PC-3 (cell line): Measurements from ENCODE around the gene HSD3B2. TPM values are rescaled to one million over a fixed set of nuclear protein-coding genes. Genes with fewer than 3 reads are reported as not detected.

ENCODE experiments used
- ATAC-seq: fragments of 200-7000 bp; cut with Tn5 transposase; 2 replicates; pipeline ENCODE4 v1.9.1; 2020; ENCODE audit warnings: mild to moderate bottlenecking, moderate library complexity
- BruUV-seq: library from RNA; stranded (reverse); fragments of 400-500 nt; replicated peaks from 2 replicates; lab custom pipeline; 2021; lab: Mats Ljungman, UMichigan
- CTCF ChIA-PET: fragments of 300-600 bp; sonication (Branson Sonifier 250); formaldehyde crosslinking; loops from one replicate; lab custom pipeline; 2022; ENCODE audit warnings: antibody characterized with exemption; lab: Charles Lee
- POLR2A ChIA-PET: fragments of 300-600 bp; sonication (Branson Sonifier 250); formaldehyde crosslinking; loops from one replicate; lab custom pipeline; 2022; ENCODE audit warnings: antibody characterized with exemption; ENCODE audit not compliant: unreplicated experiment; lab: Charles Lee
- DNase-seq: peaks from one replicate; pipeline ENCODE4 v3.0.0-alpha.2; 2015
- H2AFZ ChIP-seq: fragments of 300-600 bp; sonication (generic); 2 replicates; pipeline ENCODE4 v1.6.0; 2016; ENCODE audit warnings: antibody characterized with exemption, low read length
- H3F3A ChIP-seq: fragments of 300-600 bp; sonication (generic); one replicate; pipeline ENCODE4 v1.6.0; 2017; ENCODE audit warnings: antibody characterized with exemption, low read length, control low read depth, mild to moderate bottlenecking; ENCODE audit not compliant: unreplicated experiment
- H3K27ac ChIP-seq: fragments of 300-600 bp; sonication (generic); 2 replicates; pipeline ENCODE4 v1.5.1; 2016; ENCODE audit warnings: mild to moderate bottlenecking, low read length
- H3K27me3 ChIP-seq: fragments of 300-600 bp; sonication (generic); 2 replicates; pipeline ENCODE4 v1.6.1; 2016; ENCODE audit warnings: low read length, mixed read lengths
- H3K36me3 ChIP-seq: fragments of 300-600 bp; sonication (generic); 2 replicates; pipeline ENCODE4 v1.6.1; 2016; ENCODE audit warnings: low read depth, mixed run types, low read length, mixed read lengths
- H3K4me1 ChIP-seq: fragments of 300-600 bp; sonication (generic); 2 replicates; pipeline ENCODE4 v1.5.1; 2016; ENCODE audit warnings: low read length; ENCODE audit not compliant: insufficient read depth
- H3K4me2 ChIP-seq: fragments of 300-600 bp; sonication (generic); 2 replicates; pipeline ENCODE4 v1.6.0; 2016; ENCODE audit warnings: low read length
- H3K4me3 ChIP-seq: fragments of 300-600 bp; sonication (generic); 2 replicates; pipeline ENCODE4 v1.5.1; 2016; ENCODE audit warnings: mild to moderate bottlenecking, low read length, mixed read lengths
- H3K79me2 ChIP-seq: fragments of 300-600 bp; sonication (generic); 2 replicates; pipeline ENCODE4 v1.6.1; 2017; ENCODE audit warnings: low read length, mixed read lengths
- H3K9ac ChIP-seq: fragments of 300-600 bp; sonication (generic); 2 replicates; pipeline ENCODE4 v1.6.0; 2016; ENCODE audit warnings: mild to moderate bottlenecking, low read length
- H3K9me2 ChIP-seq: fragments of 300-600 bp; sonication (generic); replicated peaks from 2 replicates; pipeline ENCODE4 v1.6.1; 2016; ENCODE audit warnings: mixed run types, low read length, mixed read lengths
- H3K9me3 ChIP-seq: fragments of 300-600 bp; sonication (generic); 2 replicates; pipeline ENCODE4 v1.6.1; 2016; ENCODE audit warnings: low read length, mixed read lengths
- H4K20me1 ChIP-seq: fragments of 300-600 bp; sonication (generic); 2 replicates; pipeline ENCODE4 v1.6.1; 2016; ENCODE audit warnings: low read length, mixed read lengths
- CTCF ChIP-seq: fragments of 300-600 bp; sonication (generic); conservative IDR thresholded peaks from 2 replicates; pipeline ENCODE4 v1.5.1; 2017; ENCODE audit warnings: antibody characterized with exemption, low read depth, mild to moderate bottlenecking, low read length
- EZH2 ChIP-seq: fragments of 300-600 bp; sonication (generic); IDR thresholded peaks from one replicate; pipeline ENCODE4 v1.6.1; 2017; ENCODE audit warnings: antibody characterized with exemption, mild to moderate bottlenecking, low read length; ENCODE audit not compliant: unreplicated experiment
- EZH2phosphoT487 ChIP-seq: fragments of 300-600 bp; sonication (generic); IDR thresholded peaks from 2 replicates; pipeline ENCODE4 v1.6.1; 2018; ENCODE audit warnings: mild to moderate bottlenecking, antibody characterized with exemption, low read length, borderline replicate concordance
- intact Hi-C: fragments of 100-400 bp; cut with micrococcal nuclease; formaldehyde crosslinking; loops from 2 replicates; pipeline ENCODE4 v1.9.0; 2023
- total RNA-seq: library from RNA; depleted of rRNA; stranded (reverse); fragments of >200 nt; gene quantifications from 2 replicates; pipeline ENCODE4 v1.2.3, GENCODE V29; 2014

Gene HSD3B2
- total RNA-seq, 1 experiment from 2014 or later: not detected

DNA sequence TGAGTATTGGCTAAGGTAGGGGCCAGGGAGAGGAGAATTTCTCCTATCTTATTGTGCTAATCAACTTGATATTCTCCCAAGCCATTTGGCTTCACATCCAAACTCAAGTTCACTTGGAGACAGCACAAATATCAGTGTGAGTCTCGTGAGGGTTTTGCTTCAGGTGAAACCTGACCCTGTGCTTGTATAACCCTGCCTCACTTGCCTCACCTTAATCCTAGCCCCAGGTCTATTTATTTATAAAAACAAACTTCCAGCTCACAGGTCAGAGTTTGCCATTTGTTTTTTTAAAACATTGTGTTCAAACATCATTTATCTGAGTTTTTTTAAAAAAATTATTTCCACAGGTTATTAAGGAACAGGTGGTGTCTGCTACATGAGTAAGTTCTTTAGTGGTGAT, 26.5 kb upstream of the HSD3B2 start:
- no TSS peak for BruUV-seq
- ChIA-PET POLR2A (no interaction called here), CTCF (no interaction called here)
- no peaks in the 10 kb centered on the region for H3K79me2 ChIP-seq
- no peak overlapping the region for H2AFZ ChIP-seq
- ATAC-seq: no peak
- no peak overlapping the region for H3K4me2 ChIP-seq
- DNase-seq: no peak
- no peak overlapping the region for H3K9ac ChIP-seq
- intact Hi-C loops: no loop called here
- H4K20me1 ChIP-seq: no peaks in the 10 kb centered on the region
- no peak overlapping the region for H3K27ac ChIP-seq
- H3K9me3 ChIP-seq: no peaks in the 10 kb centered on the region
- H3K27me3 ChIP-seq: peaks cover 32% of the 10 kb centered on the region
- H3K9me2 ChIP-seq: no peaks in the 10 kb centered on the region
- no peaks in the 10 kb centered on the region for H3K36me3 ChIP-seq
- no peaks in the 10 kb centered on the region for H3F3A ChIP-seq
- TF ChIP-seq EZH2phosphoT487: no peak
- TF ChIP-seq CTCF: no peak
- TF ChIP-seq EZH2: no peak
- H3K4me1 ChIP-seq: no peaks in the 10 kb centered on the region
- H3K4me3 ChIP-seq: no peak overlapping the region

DNA sequence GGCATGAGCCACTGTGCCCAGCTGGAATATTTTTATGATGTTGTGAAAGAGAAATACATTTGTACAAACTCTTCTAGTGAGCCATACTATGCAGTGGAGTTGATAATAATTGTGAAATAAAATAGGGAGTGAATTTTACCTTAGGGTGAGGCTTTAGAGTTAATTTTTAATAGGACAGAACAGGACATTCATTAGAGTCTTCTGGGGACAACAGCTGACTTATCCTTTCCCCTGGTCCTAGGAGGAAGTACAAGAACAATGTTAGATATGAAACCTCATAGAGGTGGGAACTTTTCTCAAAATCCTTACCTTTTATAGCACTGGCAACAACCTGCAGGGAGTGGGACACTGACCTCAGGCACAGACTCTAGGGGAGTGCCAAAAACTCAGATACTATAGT, 24.4 kb upstream of the HSD3B2 start:
- no peak overlapping the region for H2AFZ ChIP-seq
- intact Hi-C loops: no loop called here
- H3K4me1 ChIP-seq: no peaks in the 10 kb centered on the region
- ChIA-PET CTCF (no interaction called here), POLR2A (no interaction called here)
- H3K27ac ChIP-seq: no peak overlapping the region
- peaks cover 40% of the 10 kb centered on the region for H3K27me3 ChIP-seq
- no peaks in the 10 kb centered on the region for H3K9me3 ChIP-seq
- DNase-seq (no peak), ATAC-seq (no peak)
- no peak overlapping the region for H3K9ac ChIP-seq
- H3K4me3 ChIP-seq: no peak overlapping the region
- H3K36me3 ChIP-seq: no peaks in the 10 kb centered on the region
- H4K20me1 ChIP-seq: no peaks in the 10 kb centered on the region
- H3F3A ChIP-seq: no peaks in the 10 kb centered on the region
- no peaks in the 10 kb centered on the region for H3K79me2 ChIP-seq
- no peaks in the 10 kb centered on the region for H3K9me2 ChIP-seq
- no peak for TF ChIP-seq EZH2
- no peak for TF ChIP-seq EZH2phosphoT487
- H3K4me2 ChIP-seq: no peak overlapping the region
- no TSS peak for BruUV-seq

GRCh38 chr1:119391749-119392148, 23.2 kb upstream of the HSD3B2 start:
- no peaks in the 10 kb centered on the region for H3K79me2 ChIP-seq
- ChIA-PET POLR2A (no interaction called here), CTCF (no interaction called here)
- no peak overlapping the region for H3K27ac ChIP-seq
- no peaks in the 10 kb centered on the region for H3K9me3 ChIP-seq
- no peaks in the 10 kb centered on the region for H3K4me1 ChIP-seq
- no peak overlapping the region for H3K4me2 ChIP-seq
- no peak overlapping the region for H3K9ac ChIP-seq
- H2AFZ ChIP-seq: no peak overlapping the region
- no peaks in the 10 kb centered on the region for H3K9me2 ChIP-seq
- H3F3A ChIP-seq: no peaks in the 10 kb centered on the region
- BruUV-seq: no TSS peak
- H3K4me3 ChIP-seq: no peak overlapping the region
- intact Hi-C loops: no loop called here
- TF ChIP-seq EZH2 (no peak), CTCF (no peak), EZH2phosphoT487 (no peak)
- H4K20me1 ChIP-seq: no peaks in the 10 kb centered on the region
- peaks cover 33% of the 10 kb centered on the region for H3K27me3 ChIP-seq
- ATAC-seq (no peak), DNase-seq (no peak)
- no peaks in the 10 kb centered on the region for H3K36me3 ChIP-seq
